HepG2 (cell line): ENCODE data around the gene CYB561. TPM values are rescaled to one million over a fixed set of nuclear protein-coding genes. Genes with fewer than 3 reads are reported as not detected.

ENCODE experiments used
- ATAC-seq: fragments of 200-7000 bp; cut with Tn5 transposase; 3 replicates; pipeline ENCODE4 v1.9.1; 2020; ENCODE audit warnings: mild to moderate bottlenecking, moderate library complexity
- BruUV-seq: library from RNA; stranded (reverse); fragments of 400-500 nt; replicated peaks from 2 replicates; lab custom pipeline; 2021; lab: Mats Ljungman, UMichigan
- CTCF ChIA-PET: fragments of 300-600 bp; formaldehyde crosslinking; extraction: SDS; loops from one replicate; lab custom pipeline; 2021; ENCODE audit warnings: low total read pairs, inconsistent platforms, low intra/inter-chr PET ratio; lab: Yijun Ruan, JAX
- POLR2A ChIA-PET: fragments of 350-600 bp; sonication (Branson Sonifier 250); formaldehyde crosslinking; loops from one replicate; lab custom pipeline; 2020; ENCODE audit warnings: antibody characterized with exemption, inconsistent platforms; lab: Yijun Ruan, JAX
- DNase-seq: peaks from one replicate; pipeline ENCODE4 v3.0.0-alpha.2; 2015; ENCODE audit warnings: low spot score
- FAIRE-seq: peaks from 3 replicates; lab custom pipeline; 2011; peaks lifted over from hg19 to GRCh38; lab: Jason Lieb, UNC
- H2AFZ ChIP-seq: one replicate; pipeline ENCODE4 v1.6.1; 2011; ENCODE audit warnings: low read length, inconsistent platforms
- H3K27ac ChIP-seq: fragments of 300-600 bp; 3 replicates; pipeline ENCODE4 v1.8.0; 2011; ENCODE audit warnings: mixed run types, mild to moderate bottlenecking, mixed read lengths, low read length, inconsistent platforms; ENCODE audit not compliant: insufficient read depth; ENCODE audit errors: extremely low read length
- H3K27me3 ChIP-seq, 2 experiments: fragments of 200-600 bp in 1 of 2; 2 replicates in 1 of 2; 3 replicates in 1 of 2; pipeline versions ENCODE4 v1.6.0 to v1.8.0; 2011; ENCODE audit warnings: low read length in 2 of 2, mild to moderate bottlenecking in 2 of 2, moderate library complexity in 2 of 2, inconsistent platforms in 1 of 2; ENCODE audit not compliant: insufficient read depth in 2 of 2, control insufficient read depth in 1 of 2
- H3K36me3 ChIP-seq, 2 experiments: fragments of 200-600 bp in 1 of 2; replicated peaks in 1 of 2; 2 replicates in 1 of 2; 3 replicates in 1 of 2; pipeline versions ENCODE4 v1.5.1 to v1.8.0; 2011; ENCODE audit warnings: low read length in 2 of 2, inconsistent platforms in 1 of 2; ENCODE audit not compliant: insufficient read depth in 2 of 2, control insufficient read depth in 1 of 2
- H3K4me1 ChIP-seq: 2 replicates; pipeline ENCODE4 v1.5.1; 2012; ENCODE audit warnings: low read length, inconsistent platforms; ENCODE audit not compliant: insufficient read depth
- H3K4me2 ChIP-seq: 2 replicates; pipeline ENCODE4 v1.6.0; 2011; ENCODE audit warnings: low read depth, low read length, inconsistent platforms
- H3K4me3 ChIP-seq, 3 experiments: fragments of 200-600 bp in 1 of 3; sonication (generic), shearing (Covaris generic) in 1 of 3; replicated peaks in 1 of 3; 2 replicates each; pipeline ENCODE4 v1.5.1; 2011 to 2016; ENCODE audit warnings: low read length in 3 of 3, inconsistent platforms in 2 of 3, low read depth in 2 of 3, mild to moderate bottlenecking in 2 of 3, control low read depth in 1 of 3, mixed read lengths in 1 of 3; ENCODE audit not compliant: insufficient read depth in 1 of 3
- H3K79me2 ChIP-seq: one replicate; pipeline ENCODE4 v1.6.1; 2011; ENCODE audit warnings: low read length, inconsistent platforms; ENCODE audit not compliant: insufficient read depth
- H3K9ac ChIP-seq: 2 replicates; pipeline ENCODE4 v1.6.0; 2011; ENCODE audit warnings: mild to moderate bottlenecking, low read depth, low read length, inconsistent platforms; ENCODE audit not compliant: insufficient read depth
- H3K9me3 ChIP-seq: 2 replicates; pipeline ENCODE4 v1.5.1; 2012; ENCODE audit warnings: mild to moderate bottlenecking, low read length
- H4K20me1 ChIP-seq: 2 replicates; pipeline ENCODE4 v1.6.0; 2011; ENCODE audit warnings: inconsistent platforms, mild to moderate bottlenecking, low read length, moderate library complexity; ENCODE audit not compliant: insufficient read depth
- ATAD3A ChIP-seq: sonication (generic); formaldehyde crosslinking; IDR thresholded peaks from 2 replicates; pipeline ENCODE4 v1.4.0; 2020; ENCODE audit warnings: missing genetic modification reagents
- DBP ChIP-seq: sonication (generic); formaldehyde crosslinking; IDR thresholded peaks from 2 replicates; pipeline ENCODE4 v1.4.0; 2020; ENCODE audit warnings: missing genetic modification reagents; ENCODE audit errors: not compliant biosample characterization
- EP300 ChIP-seq, 3 experiments: sonication (generic) in 1 of 3; formaldehyde crosslinking in 1 of 3; IDR thresholded peaks; 2 replicates each; pipeline versions ENCODE4 v1.5.1 to v1.6.1; 2011 to 2020; ENCODE audit warnings: low read depth in 2 of 3, low read length in 2 of 3, borderline replicate concordance in 1 of 3, improper control_type of control experiment in 1 of 3, mild to moderate bottlenecking in 1 of 3, missing genetic modification reagents in 1 of 3, moderate library complexity in 1 of 3
- FOXA3 ChIP-seq: IDR thresholded peaks from 2 replicates; pipeline ENCODE4 v1.6.1; 2016; ENCODE audit warnings: missing genetic modification reagents, missing compliant biosample characterization
- GFI1 ChIP-seq: sonication (generic); formaldehyde crosslinking; IDR thresholded peaks from 2 replicates; pipeline ENCODE4 v1.5.0; 2020; ENCODE audit warnings: missing genetic modification reagents, mild to moderate bottlenecking, borderline replicate concordance
- PCBP1 ChIP-seq: fragments of 200-400 bp; formaldehyde crosslinking; IDR thresholded peaks from 2 replicates; pipeline ENCODE4 v1.6.1; 2017; ENCODE audit warnings: mild to moderate bottlenecking, low read depth, low read length, borderline replicate concordance
- POLR2A ChIP-seq, 2 experiments: IDR thresholded peaks; 2 replicates each; pipeline ENCODE4 v1.6.1; 2011; ENCODE audit warnings: low read depth in 2 of 2, low read length in 2 of 2, mild to moderate bottlenecking in 1 of 2, moderate library complexity in 1 of 2; ENCODE audit not compliant: insufficient read depth in 1 of 2
- PREB ChIP-seq: sonication (generic); formaldehyde crosslinking; IDR thresholded peaks from 2 replicates; pipeline ENCODE4 v1.4.0; 2020; ENCODE audit warnings: missing genetic modification reagents
- TAF1 ChIP-seq: sonication (generic); formaldehyde crosslinking; IDR thresholded peaks from 2 replicates; pipeline ENCODE4 v1.4.0; 2020; ENCODE audit warnings: missing genetic modification reagents
- TCF7L2 ChIP-seq: IDR thresholded peaks from 2 replicates; pipeline ENCODE4 v1.6.1; 2011; ENCODE audit warnings: mild to moderate bottlenecking, low read depth, low read length, moderate library complexity
- XBP1 ChIP-seq: sonication (generic); formaldehyde crosslinking; IDR thresholded peaks from 2 replicates; pipeline ENCODE4 v1.5.0; 2020; ENCODE audit warnings: missing genetic modification reagents
- ZNF256 ChIP-seq: sonication (generic); formaldehyde crosslinking; conservative IDR thresholded peaks from 2 replicates; pipeline ENCODE4 v1.4.0; 2020; ENCODE audit warnings: missing genetic modification reagents
- ZNF318 ChIP-seq: sonication (generic); formaldehyde crosslinking; IDR thresholded peaks from 2 replicates; pipeline ENCODE4 v1.4.0; 2020; ENCODE audit warnings: mild to moderate bottlenecking, missing genetic modification reagents
- ZNF543 ChIP-seq: sonication (generic); formaldehyde crosslinking; IDR thresholded peaks from 2 replicates; pipeline ENCODE4 v1.4.0; 2020; ENCODE audit warnings: mild to moderate bottlenecking, missing genetic modification reagents
- ZNF749 ChIP-seq: sonication (generic); formaldehyde crosslinking; IDR thresholded peaks from 2 replicates; pipeline ENCODE4 v1.8.0; 2022; ENCODE audit warnings: mild to moderate bottlenecking, missing genetic modification reagents, moderate library complexity, borderline replicate concordance
- ZNF766 ChIP-seq: sonication (generic); formaldehyde crosslinking; IDR thresholded peaks from 2 replicates; pipeline ENCODE4 v1.5.0; 2020; ENCODE audit warnings: missing genetic modification reagents, borderline replicate concordance
- WGBS: methylation state at CpG from one replicate; pipeline ENCODE4 v1.1.6; 2017; ENCODE audit warnings: low lambda C conversion rate; 5-methylcytosine and 5-hydroxymethylcytosine counted together
- in situ Hi-C: cut with HindIII; loops from 2 replicates; pipeline ENCODE4 v1.10.0; 2017; ENCODE audit warnings: low pct_unique_long_range_greater_than_20kb; ENCODE audit not compliant: extremely low pct_ligation_motif_present
- intact Hi-C: fragments of 100-400 bp; cut with micrococcal nuclease; formaldehyde crosslinking; loops from one replicate; pipeline ENCODE4 v1.10.0; 2022; ENCODE audit not compliant: unreplicated experiment
- polyA plus RNA-seq, 8 experiments: library from polyadenylated mRNA; depleted of rRNA in 3 of 8; stranded (reverse) in 7 of 8; unstranded in 1 of 8; fragments of >200 nt; fragmentation: Illumina TruSeq in 4 of 8; extraction: Trizol in 4 of 8; gene quantifications; 2 replicates each; pipeline versions ENCODE4 v1.2.1 to v1.2.3, GENCODE V29; 2011 to 2016; ENCODE audit warnings: low read depth in 4 of 8, missing spikeins in 1 of 8, mixed read lengths in 1 of 8; ENCODE audit not compliant: insufficient read depth in 1 of 8
- total RNA-seq, 5 experiments: library from RNA; depleted of rRNA; stranded (reverse); fragments of >200 nt; fragmentation: Illumina TruSeq; extraction: Trizol; gene quantifications; 2 replicates each; pipeline ENCODE4 v1.2.3, GENCODE V29; 2016; ENCODE audit warnings: low read depth in 1 of 5

The CYB561 gene
- total and polyA plus RNA-seq, 2 of the 13 experiments (the other 11 are each of a cell fraction or from before 2014, with no cell fraction given), result 1.5 to 6.7 TPM

- POLR2A ChIA-PET, result no interaction called here
- Histone ChIP-seq H3K4me1 (peaks cover 27% of the 10 kb centered on the region), H3K9me3 (no peaks in the 10 kb centered on the region), H3K27me3 (peaks cover 18 to 63% of the 10 kb centered on the region in 2 experiments), H3K79me2 (no peaks in the 10 kb centered on the region), H3K4me2 (no peak overlapping the region), H3K27ac (no peak overlapping the region), H3K9ac (no peak overlapping the region), H3K4me3 (no peak overlapping the region), H3K36me3 (no peaks in the 10 kb centered on the region), H2AFZ (no peak overlapping the region), H4K20me1 (peaks cover 3% of the 10 kb centered on the region; the same call in 1 of the 2 replicates)
- intact Hi-C loops (no loop called here), in situ Hi-C loops (no loop called here)
- WGBS, result 0% methylated on average over 3 of the region's 3 CpGs
- ATAC-seq (no peak), FAIRE-seq (no peak), DNase-seq (no peak)
- CTCF ChIA-PET, result no interaction called here
- BruUV-seq, result no TSS peak
- TF ChIP-seq GFI1 (no peak), POLR2A (IDR thresholded peaks at IDR 0.05; ENCODE audit: insufficient read depth in 1 of 2, low read depth in 2 of 2, low read length in 2 of 2) (no peak), FOXA3 (CRISPR knock-in tag) (no peak), ZNF543 (CRISPR knock-in tag) (no peak), PREB (CRISPR knock-in tag) (no peak), ZNF318 (CRISPR knock-in tag) (no peak), EP300 (IDR thresholded peaks at IDR 0.05; ENCODE audit: low read depth in 2 of 2, low read length in 2 of 2) (no peak), EP300 (CRISPR knock-in tag; IDR thresholded peaks at IDR 0.05; ENCODE audit: borderline replicate concordance) (no peak), XBP1 (CRISPR knock-in tag) (no peak), PCBP1 (no peak), ZNF749 (CRISPR knock-in tag) (no peak), TCF7L2 (no peak), ATAD3A (CRISPR knock-in tag) (no peak), DBP (CRISPR knock-in tag) (no peak), ZNF766 (CRISPR knock-in tag) (no peak), TAF1 (CRISPR knock-in tag) (no peak), ZNF256 (CRISPR knock-in tag) (no peak)
These were observed 28.1 kb upstream of the CYB561 start for GRCh38 chr17:63474174-63474573.
